Gastrocnemius medialis (tissue), 4 donors: ENCODE data around the gene GHRL.

Source experiments
- CTCF ChIP-seq, 5 experiments: fragments of 450-650 bp in 3 of 5; fragments of 200-600 bp in 2 of 5; sonication (generic) in 2 of 5; IDR thresholded peaks in 4 of 5; conservative IDR thresholded peaks in 1 of 5; 1 replicate in 4 of 5; 2 replicates in 1 of 5; pipeline ENCODE4 v1.5.1; 2016 to 2019; ENCODE audit warnings: antibody characterized with exemption in 5 of 5, mild to moderate bottlenecking in 3 of 5, moderate library complexity in 3 of 5
- POLR2A ChIP-seq, 2 donors: fragments of 450-650 bp; IDR thresholded peaks; one replicate each; pipeline ENCODE4 v1.6.1; 2017; ENCODE audit warnings: antibody characterized with exemption in 2 of 2, mild to moderate bottlenecking in 2 of 2, moderate library complexity in 2 of 2

DNA sequence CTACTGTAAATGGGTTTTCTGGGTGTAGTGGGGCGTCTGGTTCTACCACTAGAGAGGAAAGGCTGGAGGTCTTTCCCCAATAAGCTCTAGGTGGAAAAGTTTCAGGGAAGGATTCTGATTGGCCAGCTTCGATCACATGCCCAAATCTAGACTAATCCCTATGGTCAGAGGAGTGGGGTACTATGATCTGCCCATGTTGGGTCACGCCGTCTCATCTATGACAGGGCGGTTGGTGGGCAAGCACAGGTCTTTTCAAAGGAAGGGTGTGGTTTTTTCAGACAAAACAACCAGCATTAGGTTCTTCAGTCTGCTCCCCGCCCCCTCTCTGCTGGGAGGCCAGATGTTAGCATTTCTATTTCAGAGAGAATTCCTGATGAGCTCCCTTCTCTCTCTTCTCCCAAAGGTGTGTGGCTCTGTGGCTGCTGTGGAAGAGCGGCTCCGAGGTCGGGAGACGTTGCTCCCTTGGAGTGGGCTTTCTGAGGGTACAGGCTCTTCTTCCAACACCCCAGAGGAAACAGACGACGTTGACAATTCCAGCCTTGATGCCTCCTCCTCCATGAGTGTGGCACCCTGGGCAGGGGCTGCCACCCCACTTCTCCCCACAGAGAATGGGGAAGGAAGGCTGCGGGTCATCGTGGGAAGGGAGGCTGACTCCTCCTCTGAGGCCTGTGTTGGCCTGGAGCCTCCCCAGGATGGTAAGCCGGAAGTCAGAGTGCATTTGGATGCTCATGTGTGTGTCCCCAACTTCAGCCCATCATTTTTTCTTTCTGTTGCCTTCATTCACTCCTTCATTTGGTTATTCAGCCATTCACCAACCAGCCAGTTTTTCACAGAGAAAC lies 54.2 kb downstream of the GHRL start:
- TF ChIP-seq CTCF (IDR thresholded peaks at IDR 0.05 in 4 of 5, conservative IDR thresholded peaks at IDR 0.05 in 1 of 5) (no peak), POLR2A (IDR thresholded peaks at IDR 0.05) (no peak)
